Colon (tissue), 2 donors: ENCODE measurements around the gene ARID3A.
"Not testable (repeated sequence)": the region's sequence is repeated elsewhere in the genome, so short reads cannot be mapped to it uniquely, and the experiment has no call there.

Experiments used
- FAIRE-seq: peaks from 2 replicates; lab custom pipeline; 2012; peaks lifted over from hg19 to GRCh38; lab: Jason Lieb, UNC
- donor health status: control.
- donor health status: control.

Gene ARID3A

DNA sequence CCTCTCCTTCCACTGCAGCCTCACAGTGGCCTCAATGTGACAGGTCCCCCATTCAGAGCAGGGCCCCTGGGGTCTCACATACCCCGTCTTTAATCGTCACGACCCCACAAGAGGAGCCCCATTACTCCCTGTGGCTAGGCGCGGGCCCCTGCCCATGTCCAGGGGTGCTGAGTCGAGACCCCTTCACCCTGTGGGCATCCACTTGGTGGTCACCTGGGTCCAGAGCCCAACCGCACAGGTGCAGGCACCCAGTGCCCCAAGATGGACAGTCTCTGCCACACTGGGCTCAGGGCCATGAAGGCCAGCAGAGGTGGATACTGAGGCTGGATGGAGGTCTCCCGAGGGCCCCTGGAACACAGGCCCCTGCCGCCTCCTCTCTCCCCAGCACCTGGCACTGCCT is 92.1 kb downstream of the ARID3A start:
- no peak for FAIRE-seq

DNA sequence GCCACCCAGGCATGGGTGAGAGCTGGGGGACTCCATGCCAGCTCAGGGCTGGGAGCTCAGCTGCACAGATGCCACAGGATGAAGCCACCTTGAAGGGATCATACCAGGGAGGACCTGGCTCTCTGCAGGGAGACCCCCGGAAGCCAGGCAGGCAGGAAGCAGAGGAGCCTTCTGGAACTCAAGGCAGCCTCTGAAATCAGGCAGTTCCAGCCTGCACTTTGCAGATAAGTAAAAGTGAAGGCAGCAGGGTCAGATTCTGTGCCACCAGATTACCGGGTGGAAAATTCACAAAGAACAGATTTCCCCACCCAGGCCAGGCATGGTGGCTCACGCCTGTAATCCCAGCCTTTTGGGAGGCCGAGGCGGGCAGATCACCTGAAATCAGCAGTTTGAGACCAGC is 92.6 kb downstream of the ARID3A start:
- no peak for FAIRE-seq

DNA sequence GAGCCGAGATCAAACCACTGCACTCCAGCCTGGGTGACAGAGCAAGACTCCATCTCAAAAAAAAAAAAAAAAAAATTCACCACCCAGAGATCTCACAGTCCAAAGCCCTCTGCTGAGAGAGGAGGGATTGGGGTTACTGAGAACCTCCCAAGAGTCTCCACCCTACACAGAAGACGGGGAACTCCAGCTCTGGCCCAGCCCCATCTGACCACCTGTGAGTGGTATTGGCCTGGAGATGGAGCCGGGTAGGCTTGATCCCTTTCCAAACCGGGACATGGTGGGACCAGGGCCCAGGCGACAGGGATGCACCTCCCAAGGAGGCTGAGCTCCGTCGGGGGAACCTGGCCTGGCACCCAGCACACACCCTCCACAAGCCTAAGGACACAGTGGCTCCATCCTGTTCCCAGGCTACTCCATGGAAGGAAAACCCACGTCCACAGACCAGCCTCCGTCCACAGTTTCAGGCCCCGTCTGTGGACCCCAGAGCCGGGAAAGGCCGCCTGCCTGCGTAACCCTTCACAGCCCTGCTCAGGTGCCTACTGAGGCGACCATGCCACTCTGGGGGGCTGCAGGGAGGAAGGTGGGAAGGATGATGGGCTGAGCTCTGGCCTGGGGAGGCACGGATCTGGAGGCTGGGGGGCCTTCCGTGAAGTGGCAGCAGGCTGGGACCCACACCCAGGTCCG is 93.2 kb downstream of the ARID3A start:
- no peak for FAIRE-seq

DNA sequence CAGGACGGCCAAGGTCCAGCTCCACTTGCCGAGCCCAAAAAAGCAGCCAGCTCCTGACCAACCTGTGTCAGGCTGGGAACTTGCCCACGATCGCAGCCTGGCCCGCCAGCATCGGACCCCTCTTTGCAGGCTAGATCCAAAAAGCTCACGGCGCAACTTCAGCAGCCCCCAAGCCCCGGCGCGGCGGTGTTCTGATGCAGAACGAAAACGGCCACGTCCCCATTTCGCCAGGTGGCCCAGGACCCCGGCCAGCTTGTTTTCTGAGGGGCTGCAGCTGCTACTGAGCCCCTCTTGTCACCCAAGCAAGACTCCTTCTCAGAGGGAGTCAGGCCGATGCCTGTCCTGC is 93.8 kb downstream of the ARID3A start:
- FAIRE-seq, result no peak

DNA sequence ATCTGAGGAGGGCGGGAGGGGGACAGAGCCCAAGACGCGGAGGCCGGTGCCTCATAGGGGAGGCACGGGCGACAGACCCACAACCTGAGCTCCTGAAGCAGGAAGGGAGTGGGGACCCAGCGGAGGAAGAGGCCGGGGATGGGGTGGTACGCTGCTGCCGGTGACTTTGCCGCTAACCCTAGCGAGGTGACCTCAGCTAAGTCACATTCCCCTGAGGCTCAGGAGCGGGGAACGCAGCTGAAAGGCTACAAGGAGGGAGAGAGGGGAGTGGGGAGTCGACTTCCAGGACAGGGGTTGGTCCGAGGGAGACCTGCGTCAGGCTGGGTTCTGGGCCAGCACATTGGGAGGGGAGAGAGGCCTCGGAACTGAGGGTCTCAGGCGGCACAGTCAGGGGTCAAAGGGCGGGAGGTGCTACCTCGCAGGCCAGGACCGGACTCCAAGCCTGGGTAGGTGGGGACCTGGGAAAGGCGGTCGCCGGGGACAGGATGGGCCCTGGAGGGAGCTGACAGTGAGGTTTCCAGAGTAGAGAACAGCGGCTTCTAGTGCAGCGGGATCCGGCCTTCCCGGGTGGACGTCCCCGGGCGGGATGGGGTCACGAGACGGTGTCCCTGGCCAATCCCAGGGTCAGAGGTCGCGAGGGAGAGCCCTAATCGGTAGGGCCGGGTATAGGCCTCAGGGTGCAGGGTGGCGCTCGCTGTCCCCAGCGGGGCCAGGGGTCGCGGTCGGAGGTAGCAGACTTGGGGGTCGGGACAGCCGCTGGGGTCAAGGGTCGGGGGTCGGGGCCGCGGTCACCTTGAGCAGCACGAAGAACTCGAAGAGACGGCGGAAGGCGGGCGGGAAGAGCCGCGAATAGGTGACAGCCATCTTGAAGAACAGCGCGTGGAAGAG is 94.4 kb downstream of the ARID3A start:
- FAIRE-seq, result no peak

DNA sequence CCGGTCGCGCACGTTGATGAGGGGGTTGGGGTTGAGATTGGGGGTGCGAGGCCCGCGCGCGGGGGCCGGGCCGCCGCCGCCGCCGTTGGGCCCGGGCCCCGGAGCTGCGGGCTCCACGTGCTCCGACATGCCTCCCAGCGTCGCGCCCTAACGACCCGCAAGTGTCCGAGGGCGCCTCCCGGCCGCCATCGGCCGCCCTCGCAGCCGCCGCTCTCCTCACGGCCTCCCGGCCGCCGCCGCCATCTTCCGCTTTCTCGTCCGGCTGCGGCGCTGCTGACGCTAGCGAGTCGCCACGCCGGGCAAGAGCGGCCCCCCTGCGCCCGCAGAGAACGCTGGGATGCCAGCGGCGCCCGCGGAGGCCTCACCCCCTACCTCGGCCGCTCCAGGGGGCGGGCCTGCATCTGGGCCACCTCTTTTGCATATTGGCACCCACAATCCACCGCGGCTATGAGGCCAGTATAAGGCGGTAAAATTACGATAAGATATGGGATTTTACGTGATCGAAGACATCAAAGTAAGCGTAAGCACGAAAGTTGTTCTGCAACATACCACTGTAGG is 95.1 kb downstream of the ARID3A start, which contains the start of gene TMEM259:
Gene TMEM259 (minus strand): TSS at position 256 of the 558 bp plus-strand sequence. CDS start 127 bp downstream, at position 129.
- peak; percentile 10 for FAIRE-seq

DNA sequence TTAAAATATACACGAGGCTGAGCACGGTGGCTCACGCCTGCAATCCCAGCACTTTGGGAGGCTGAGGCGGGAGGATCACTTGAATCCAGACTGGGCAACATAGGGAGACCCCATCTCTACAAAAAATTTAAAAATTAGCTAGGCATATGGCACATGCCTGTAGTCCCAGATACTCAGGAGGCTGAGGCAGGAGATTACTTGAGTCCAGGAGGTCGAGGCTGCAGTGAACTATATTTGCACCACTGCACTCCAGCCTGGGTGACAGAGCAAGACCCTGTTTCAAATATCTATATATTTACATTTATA is 98.0 kb downstream of the ARID3A start:
- FAIRE-seq, result not testable (repeated sequence)

DNA sequence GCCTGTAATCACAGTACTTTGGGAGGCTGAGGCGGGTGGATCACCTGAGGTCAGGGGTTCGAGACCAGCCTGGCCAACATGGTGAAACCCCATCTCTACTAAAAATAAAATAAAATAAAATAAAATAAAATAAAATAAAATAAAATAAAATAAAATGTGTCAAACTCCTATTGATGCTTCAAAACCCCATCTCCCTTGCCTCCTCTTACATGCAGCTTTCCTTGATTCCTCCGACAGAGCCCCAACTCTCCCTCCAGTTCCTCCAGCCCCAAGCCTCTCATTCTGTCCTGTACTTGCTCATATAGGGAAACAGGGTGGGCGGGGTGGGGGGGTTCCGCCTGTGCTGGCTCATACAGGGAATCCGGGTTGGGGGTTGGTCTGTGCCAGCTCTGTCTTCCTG is 99.2 kb downstream of the ARID3A start:
- FAIRE-seq, result not testable (repeated sequence)
